ENCODE data around the gene BTBD10. TPM values are rescaled to one million over a fixed set of nuclear protein-coding genes. Genes with fewer than 3 reads are reported as not detected.

BTBD10 gene
- total RNA-seq, 1 experiment from 2014 or later, result 58.0 TPM

DNA sequence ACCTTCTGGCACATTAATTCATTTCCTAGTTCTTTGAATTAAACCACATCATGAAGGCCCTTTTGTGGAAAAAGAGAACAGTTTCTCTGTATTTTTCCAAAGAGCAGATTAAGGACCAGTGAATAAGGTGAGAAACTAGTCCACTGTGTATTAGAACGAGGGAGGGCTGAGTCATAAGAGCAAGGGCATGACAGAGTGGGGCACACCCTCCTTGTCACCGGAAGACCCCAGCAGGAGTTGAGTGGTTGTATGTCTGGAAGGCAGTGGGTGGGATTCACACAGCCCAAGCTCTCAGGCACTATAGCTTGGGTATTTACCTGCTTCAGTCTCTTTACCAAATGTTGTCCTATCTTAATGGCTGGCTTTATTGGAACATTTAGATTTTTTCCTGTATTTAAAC is 98.6 kb downstream of the BTBD10 start:
- DNase-seq, result no peak
- H2AFZ ChIP-seq (ENCODE audit: low read length), result no peak overlapping the region
- no peaks in the 10 kb centered on the region for H3K79me2 ChIP-seq (ENCODE audit: low read length)
- no peaks in the 10 kb centered on the region for H3K9me3 ChIP-seq (ENCODE audit: low read length)
- no peaks in the 10 kb centered on the region for H3K36me3 ChIP-seq (ENCODE audit: insufficient read depth, low read length)
- H3K9ac ChIP-seq (ENCODE audit: low read length), result no peak overlapping the region
- no peak overlapping the region for H3K27ac ChIP-seq (ENCODE audit: low read length)
- no peaks in the 10 kb centered on the region for H3K27me3 ChIP-seq (ENCODE audit: low read length)
- no peaks in the 10 kb centered on the region for H4K20me1 ChIP-seq (ENCODE audit: insufficient read depth, low read depth, low read length)
- H3K4me3 ChIP-seq (ENCODE audit: low read length), result no peak overlapping the region
- H3K4me1 ChIP-seq (ENCODE audit: low read length), result peaks cover 9% of the 10 kb centered on the region
- H3K4me2 ChIP-seq (ENCODE audit: low read depth, low read length, poor library complexity, severe bottlenecking), result no peak overlapping the region
- no peaks in the 10 kb centered on the region for H3K9me2 ChIP-seq (replicated peaks; ENCODE audit: insufficient read depth, low read length)

DNA sequence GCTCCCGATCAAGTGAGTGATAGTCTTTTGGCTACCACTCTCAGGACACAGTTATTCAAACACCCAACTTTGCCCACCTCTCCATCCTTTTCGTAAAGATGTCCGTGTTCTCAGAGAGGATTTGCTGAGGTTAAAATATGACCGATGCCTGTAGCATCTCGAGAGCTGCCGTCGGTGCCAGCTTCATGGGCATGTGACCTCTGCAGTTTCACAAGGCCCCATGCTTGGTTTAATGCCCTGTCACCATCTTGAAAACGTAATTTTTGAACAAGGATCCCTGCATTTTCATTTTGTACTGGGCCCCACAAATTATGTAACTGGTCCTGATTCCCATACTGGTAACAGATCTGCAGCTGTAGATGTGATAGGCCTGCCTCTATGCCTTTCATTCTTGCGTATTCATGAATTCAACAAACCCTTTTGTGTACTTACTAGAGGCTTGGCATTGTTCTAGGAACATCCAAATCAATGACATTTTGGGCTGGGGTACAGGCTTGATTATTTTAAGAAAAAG is 100.4 kb downstream of the BTBD10 start:
- Histone ChIP-seq H3K4me3 (ENCODE audit: low read length) (no peak overlapping the region), H3K27me3 (ENCODE audit: low read length) (no peaks in the 10 kb centered on the region), H3K36me3 (ENCODE audit: insufficient read depth, low read length) (no peaks in the 10 kb centered on the region), H3K9me2 (replicated peaks; ENCODE audit: insufficient read depth, low read length) (no peaks in the 10 kb centered on the region), H2AFZ (ENCODE audit: low read length) (no peak overlapping the region), H4K20me1 (ENCODE audit: insufficient read depth, low read depth, low read length) (no peaks in the 10 kb centered on the region), H3K4me2 (ENCODE audit: low read depth, low read length, poor library complexity, severe bottlenecking) (no peak overlapping the region), H3K27ac (ENCODE audit: low read length) (no peak overlapping the region), H3K9me3 (ENCODE audit: low read length) (no peaks in the 10 kb centered on the region), H3K4me1 (ENCODE audit: low read length) (peaks cover 9% of the 10 kb centered on the region; the same call in 1 of the 2 replicates), H3K79me2 (ENCODE audit: low read length) (no peaks in the 10 kb centered on the region), H3K9ac (ENCODE audit: low read length) (no peak overlapping the region)
- DNase-seq, result no peak

DNA sequence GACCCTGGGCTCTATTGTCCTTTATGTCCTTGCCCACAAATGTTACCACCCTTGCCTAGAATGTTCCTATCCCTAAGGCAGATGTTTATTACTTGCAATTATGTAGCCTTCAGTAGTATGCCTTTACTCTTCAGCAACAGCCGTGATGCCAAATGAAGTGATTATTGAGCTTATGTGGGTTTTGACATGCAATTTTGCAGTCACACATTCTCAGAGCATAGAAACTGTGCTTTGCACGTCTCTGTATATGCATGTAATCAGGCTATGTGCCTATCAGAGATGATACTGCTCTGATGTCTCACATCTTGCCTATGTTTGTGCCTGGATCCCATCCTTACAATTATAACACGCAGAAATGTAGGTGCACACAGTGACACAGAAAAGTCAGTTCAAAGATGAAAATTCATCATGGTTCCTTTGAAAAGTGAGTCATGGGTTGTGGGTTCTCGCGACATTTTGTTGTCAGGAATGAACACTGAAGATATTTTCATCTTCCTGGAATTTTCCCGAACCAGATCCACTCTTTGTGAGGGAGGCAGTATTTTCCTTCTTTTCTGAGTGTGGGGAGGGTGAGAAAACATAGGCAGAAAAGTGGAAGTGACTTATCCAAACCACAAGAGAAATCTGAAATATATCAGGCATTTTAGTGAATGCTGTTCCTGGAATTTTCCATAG is 104.3 kb downstream of the BTBD10 start:
- no peaks in the 10 kb centered on the region for H3K79me2 ChIP-seq (ENCODE audit: low read length)
- no peaks in the 10 kb centered on the region for H4K20me1 ChIP-seq (ENCODE audit: insufficient read depth, low read depth, low read length)
- H2AFZ ChIP-seq (ENCODE audit: low read length), result no peak overlapping the region
- no peaks in the 10 kb centered on the region for H3K36me3 ChIP-seq (ENCODE audit: insufficient read depth, low read length)
- H3K9me2 ChIP-seq (replicated peaks; ENCODE audit: insufficient read depth, low read length), result no peaks in the 10 kb centered on the region
- no peak overlapping the region for H3K4me3 ChIP-seq (ENCODE audit: low read length)
- DNase-seq, result no peak
- no peaks in the 10 kb centered on the region for H3K4me1 ChIP-seq (ENCODE audit: low read length)
- H3K9me3 ChIP-seq (ENCODE audit: low read length), result no peaks in the 10 kb centered on the region
- H3K9ac ChIP-seq (ENCODE audit: low read length), result no peak overlapping the region
- no peak overlapping the region for H3K4me2 ChIP-seq (ENCODE audit: low read depth, low read length, poor library complexity, severe bottlenecking)
- no peaks in the 10 kb centered on the region for H3K27me3 ChIP-seq (ENCODE audit: low read length)
- H3K27ac ChIP-seq (ENCODE audit: low read length), result no peak overlapping the region

DNA sequence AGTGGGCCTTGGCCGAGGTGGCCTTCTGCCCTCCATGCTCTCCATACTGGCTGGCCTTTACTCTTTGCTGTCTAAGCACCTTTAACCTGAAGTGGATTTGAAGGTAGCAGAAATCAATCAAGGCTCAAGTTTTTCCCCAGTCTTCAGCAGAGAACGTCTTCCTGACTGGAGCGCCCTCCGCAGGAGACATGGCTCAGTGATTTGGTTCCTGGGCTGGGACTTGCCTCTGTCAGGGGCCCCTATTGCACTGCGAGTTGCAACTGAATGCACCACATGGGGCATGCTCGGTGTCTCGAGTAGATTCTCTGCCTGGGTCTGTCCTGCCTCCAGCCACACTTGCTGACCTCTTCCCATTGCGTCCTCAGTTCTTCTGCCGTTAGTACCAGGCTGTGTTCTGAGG is 105.8 kb downstream of the BTBD10 start:
- Histone ChIP-seq H2AFZ (ENCODE audit: low read length) (no peak overlapping the region), H3K9ac (ENCODE audit: low read length) (no peak overlapping the region), H3K36me3 (ENCODE audit: insufficient read depth, low read length) (no peaks in the 10 kb centered on the region), H4K20me1 (ENCODE audit: insufficient read depth, low read depth, low read length) (no peaks in the 10 kb centered on the region), H3K9me3 (ENCODE audit: low read length) (no peaks in the 10 kb centered on the region), H3K27ac (ENCODE audit: low read length) (no peak overlapping the region), H3K4me3 (ENCODE audit: low read length) (no peak overlapping the region), H3K4me2 (ENCODE audit: low read depth, low read length, poor library complexity, severe bottlenecking) (no peak overlapping the region), H3K4me1 (ENCODE audit: low read length) (no peaks in the 10 kb centered on the region), H3K27me3 (ENCODE audit: low read length) (no peaks in the 10 kb centered on the region), H3K79me2 (ENCODE audit: low read length) (no peaks in the 10 kb centered on the region), H3K9me2 (replicated peaks; ENCODE audit: insufficient read depth, low read length) (no peaks in the 10 kb centered on the region)
- DNase-seq, result no peak

DNA sequence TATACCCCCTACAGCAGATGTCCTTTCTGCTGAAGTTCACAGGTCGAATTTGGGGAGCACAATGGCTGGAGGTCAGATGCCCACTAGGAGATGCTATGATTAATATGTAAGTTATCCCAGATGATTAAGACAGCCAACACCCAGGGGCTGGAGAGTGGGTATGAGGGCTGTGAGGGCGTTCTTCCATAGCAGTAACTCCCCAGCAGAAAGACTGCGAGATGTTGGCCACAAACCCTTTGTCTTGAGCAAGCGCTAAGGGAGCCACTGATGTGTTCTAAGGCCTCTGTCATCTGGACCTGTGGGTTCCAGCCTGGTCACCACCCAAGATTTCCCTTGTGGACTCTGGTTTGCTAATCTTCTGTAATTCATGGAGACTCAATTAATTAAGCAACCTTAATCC is 107.8 kb downstream of the BTBD10 start:
- Histone ChIP-seq H3K9me2 (replicated peaks; ENCODE audit: insufficient read depth, low read length) (no peaks in the 10 kb centered on the region), H3K4me3 (ENCODE audit: low read length) (no peak overlapping the region), H3K79me2 (ENCODE audit: low read length) (no peaks in the 10 kb centered on the region), H3K36me3 (ENCODE audit: insufficient read depth, low read length) (no peaks in the 10 kb centered on the region), H4K20me1 (ENCODE audit: insufficient read depth, low read depth, low read length) (no peaks in the 10 kb centered on the region), H3K4me1 (ENCODE audit: low read length) (no peaks in the 10 kb centered on the region), H3K4me2 (ENCODE audit: low read depth, low read length, poor library complexity, severe bottlenecking) (no peak overlapping the region), H3K9ac (ENCODE audit: low read length) (no peak overlapping the region), H3K27ac (ENCODE audit: low read length) (no peak overlapping the region), H3K9me3 (ENCODE audit: low read length) (no peaks in the 10 kb centered on the region), H3K27me3 (ENCODE audit: low read length) (no peaks in the 10 kb centered on the region), H2AFZ (ENCODE audit: low read length) (no peak overlapping the region)
- DNase-seq, result no peak

DNA sequence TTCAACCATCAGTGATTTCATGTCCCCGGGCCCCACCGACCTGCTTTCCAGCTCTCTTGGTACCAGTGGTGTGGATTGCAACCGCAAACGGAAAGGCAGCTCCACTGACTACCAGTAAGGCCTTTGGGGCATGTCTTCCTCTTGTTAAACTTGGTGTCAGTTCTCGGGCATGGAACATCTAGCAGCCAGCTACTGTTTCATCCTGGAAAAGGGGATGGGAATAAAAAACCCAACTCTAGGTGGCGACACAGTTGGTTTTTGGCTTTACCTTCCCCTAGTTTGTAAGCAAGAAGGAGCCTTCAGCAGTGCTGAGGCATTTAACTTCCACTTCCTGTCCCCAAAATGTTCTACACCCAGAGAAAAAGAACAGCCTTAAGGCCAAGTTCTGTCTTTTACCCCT is 108.7 kb downstream of the BTBD10 start:
- DNase-seq, result peak; percentile 65

DNA sequence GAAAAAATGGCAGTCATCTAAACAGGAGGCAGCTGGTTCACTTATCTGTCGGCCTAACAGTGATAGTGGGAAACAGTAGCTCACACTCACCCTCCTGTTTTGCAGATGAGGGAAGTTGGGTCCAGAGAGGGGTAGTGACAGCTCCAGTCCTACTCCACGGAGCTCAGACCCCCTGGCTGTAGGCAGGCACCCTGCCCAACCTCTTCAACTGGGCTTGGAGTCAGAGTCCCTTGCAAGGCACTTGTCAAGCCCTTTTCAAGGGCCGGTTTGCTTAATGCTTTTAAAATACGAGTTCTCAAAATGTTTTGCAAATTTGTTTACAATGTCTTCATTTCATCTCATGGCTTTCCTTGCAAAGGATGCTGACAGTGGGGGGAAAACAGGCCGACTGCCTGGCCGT is 110.3 kb downstream of the BTBD10 start:
- no peaks in the 10 kb centered on the region for H3K9me2 ChIP-seq (replicated peaks; ENCODE audit: insufficient read depth, low read length)
- H4K20me1 ChIP-seq (ENCODE audit: insufficient read depth, low read depth, low read length), result no peaks in the 10 kb centered on the region
- no peaks in the 10 kb centered on the region for H3K27me3 ChIP-seq (ENCODE audit: low read length)
- no peak overlapping the region for H2AFZ ChIP-seq (ENCODE audit: low read length)
- no peak for DNase-seq
- no peak overlapping the region for H3K27ac ChIP-seq (ENCODE audit: low read length)
- no peaks in the 10 kb centered on the region for H3K79me2 ChIP-seq (ENCODE audit: low read length)
- no peaks in the 10 kb centered on the region for H3K9me3 ChIP-seq (ENCODE audit: low read length)
- H3K9ac ChIP-seq (ENCODE audit: low read length), result no peak overlapping the region
- no peaks in the 10 kb centered on the region for H3K4me1 ChIP-seq (ENCODE audit: low read length)
- no peaks in the 10 kb centered on the region for H3K36me3 ChIP-seq (ENCODE audit: insufficient read depth, low read length)
- no peak overlapping the region for H3K4me2 ChIP-seq (ENCODE audit: low read depth, low read length, poor library complexity, severe bottlenecking)
- no peak overlapping the region for H3K4me3 ChIP-seq (ENCODE audit: low read length)

More for the DNA sequence above, 108.7 kb downstream of the BTBD10 start:
- H3K4me2 ChIP-seq (ENCODE audit: low read depth, low read length, poor library complexity, severe bottlenecking), result no peak overlapping the region
- no peaks in the 10 kb centered on the region for H3K4me1 ChIP-seq (ENCODE audit: low read length)
- H3K9me3 ChIP-seq (ENCODE audit: low read length), result no peaks in the 10 kb centered on the region
- no peak overlapping the region for H3K9ac ChIP-seq (ENCODE audit: low read length)
- H3K79me2 ChIP-seq (ENCODE audit: low read length), result no peaks in the 10 kb centered on the region
- H3K36me3 ChIP-seq (ENCODE audit: insufficient read depth, low read length), result no peaks in the 10 kb centered on the region
- no peak overlapping the region for H3K4me3 ChIP-seq (ENCODE audit: low read length)
- H2AFZ ChIP-seq (ENCODE audit: low read length), result no peak overlapping the region
- no peaks in the 10 kb centered on the region for H4K20me1 ChIP-seq (ENCODE audit: insufficient read depth, low read depth, low read length)
- no peak overlapping the region for H3K27ac ChIP-seq (ENCODE audit: low read length)
- no peaks in the 10 kb centered on the region for H3K27me3 ChIP-seq (ENCODE audit: low read length)
- no peaks in the 10 kb centered on the region for H3K9me2 ChIP-seq (replicated peaks; ENCODE audit: insufficient read depth, low read length)

DNA sequence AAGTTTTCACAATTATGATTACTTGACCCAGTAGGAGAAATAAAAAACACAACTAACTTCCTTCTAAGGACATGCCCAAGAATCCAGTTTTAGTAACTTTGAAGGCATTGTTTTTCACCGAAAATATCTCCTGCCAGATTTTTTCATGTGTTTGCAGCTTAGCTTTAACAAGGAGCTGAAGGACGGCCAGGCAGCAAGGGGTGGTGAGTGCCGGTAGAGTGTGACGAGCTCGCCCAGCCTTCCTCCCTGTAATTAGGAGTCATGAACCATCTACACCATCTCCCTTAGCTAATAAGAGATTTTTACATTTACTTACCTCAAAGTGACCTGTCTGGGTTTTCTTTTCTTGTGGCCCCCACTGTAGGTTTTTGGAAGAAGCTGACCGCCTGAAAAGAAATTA is 113.4 kb downstream of the BTBD10 start:
- H3K9me3 ChIP-seq (ENCODE audit: low read length), result no peaks in the 10 kb centered on the region
- no peaks in the 10 kb centered on the region for H4K20me1 ChIP-seq (ENCODE audit: insufficient read depth, low read depth, low read length)
- H2AFZ ChIP-seq (ENCODE audit: low read length), result no peak overlapping the region
- H3K9me2 ChIP-seq (replicated peaks; ENCODE audit: insufficient read depth, low read length), result no peaks in the 10 kb centered on the region
- H3K79me2 ChIP-seq (ENCODE audit: low read length), result no peaks in the 10 kb centered on the region
- no peaks in the 10 kb centered on the region for H3K27me3 ChIP-seq (ENCODE audit: low read length)
- DNase-seq, result no peak
- no peak overlapping the region for H3K4me3 ChIP-seq (ENCODE audit: low read length)
- no peaks in the 10 kb centered on the region for H3K36me3 ChIP-seq (ENCODE audit: insufficient read depth, low read length)
- H3K27ac ChIP-seq (ENCODE audit: low read length), result no peak overlapping the region
- H3K4me1 ChIP-seq (ENCODE audit: low read length), result no peaks in the 10 kb centered on the region
- H3K4me2 ChIP-seq (ENCODE audit: low read depth, low read length, poor library complexity, severe bottlenecking), result no peak overlapping the region
- H3K9ac ChIP-seq (ENCODE audit: low read length), result no peak overlapping the region

All from Karpas-422 (cell line).